IMR-90 (cell line): ENCODE measurements around the gene COX19.

ENCODE experiments used
- CEBPB ChIP-seq: IDR thresholded peaks from 2 replicates; pipeline ENCODE4 v1.6.1; 2012; ENCODE audit warnings: low read depth, low read length, improper control_type of control experiment
- CTCF ChIP-seq: conservative IDR thresholded peaks from 2 replicates; pipeline ENCODE4 v1.5.1; 2012; ENCODE audit warnings: mild to moderate bottlenecking, low read depth, low read length, improper control_type of control experiment
- POLR2A ChIP-seq: IDR thresholded peaks from 2 replicates; pipeline ENCODE4 v1.6.1; 2012; ENCODE audit warnings: mild to moderate bottlenecking, low read depth, low read length
- RAD21 ChIP-seq: IDR thresholded peaks from 2 replicates; pipeline ENCODE4 v1.6.1; 2012; ENCODE audit warnings: low read length, improper control_type of control experiment
- SMC3 ChIP-seq: fragments of 150-350 bp; IDR thresholded peaks from 2 replicates; pipeline ENCODE4 v1.6.1; 2016; ENCODE audit warnings: low read depth, mild to moderate bottlenecking, antibody characterized with exemption, low read length, moderate library complexity
- TF ChIP-seq, protein P1 (sequence below): fragments of 150-350 bp; IDR thresholded peaks from 2 replicates; pipeline ENCODE4 v1.6.1; 2016; ENCODE audit warnings: low read depth, mild to moderate bottlenecking, low read length, moderate library complexity, borderline replicate concordance

- TF ChIP-seq RAD21, result no peak
- TF ChIP-seq CTCF, result no peak
- no peak for TF ChIP-seq POLR2A
- no peak for TF ChIP-seq CEBPB
- TF ChIP-seq, protein P1, sequence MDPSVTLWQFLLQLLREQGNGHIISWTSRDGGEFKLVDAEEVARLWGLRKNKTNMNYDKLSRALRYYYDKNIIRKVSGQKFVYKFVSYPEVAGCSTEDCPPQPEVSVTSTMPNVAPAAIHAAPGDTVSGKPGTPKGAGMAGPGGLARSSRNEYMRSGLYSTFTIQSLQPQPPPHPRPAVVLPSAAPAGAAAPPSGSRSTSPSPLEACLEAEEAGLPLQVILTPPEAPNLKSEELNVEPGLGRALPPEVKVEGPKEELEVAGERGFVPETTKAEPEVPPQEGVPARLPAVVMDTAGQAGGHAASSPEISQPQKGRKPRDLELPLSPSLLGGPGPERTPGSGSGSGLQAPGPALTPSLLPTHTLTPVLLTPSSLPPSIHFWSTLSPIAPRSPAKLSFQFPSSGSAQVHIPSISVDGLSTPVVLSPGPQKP, result no peak
- TF ChIP-seq SMC3, result no peak
These were observed 15.8 kb upstream of the COX19 start for GRCh38 chr7:990933-991728.
